ENCODE results near the gene CLTCL1. TPM values are rescaled to one million over a fixed set of nuclear protein-coding genes. Genes with fewer than 3 reads are reported as not detected.

Gene CLTCL1
- total RNA-seq, 1 donor from 2014 or later = 26.0 TPM

- no peak for TF ChIP-seq CTCF (IDR thresholded peaks at IDR 0.05)
- H3K4me1 ChIP-seq = no peaks in the 10 kb centered on the region
- H3K27ac ChIP-seq = no peak overlapping the region
- H3K27me3 ChIP-seq = no peaks in the 10 kb centered on the region
- no peak for DNase-seq (ENCODE audit: low spot score in 2 of 2)
- no peak overlapping the region for H3K4me3 ChIP-seq
- no peaks in the 10 kb centered on the region for H3K9me3 ChIP-seq
- H3K36me3 ChIP-seq = peaks cover 0 to 21% of the 10 kb centered on the region in 2 donors
- intact Hi-C loops (cut with DNase I) = no loop called here
These were observed 66.5 kb downstream of the CLTCL1 start for GRCh38 chr22:19224985-19225384.

- no peak for TF ChIP-seq CTCF (IDR thresholded peaks at IDR 0.05)
- H3K9me3 ChIP-seq = no peaks in the 10 kb centered on the region
- H3K27me3 ChIP-seq = no peaks in the 10 kb centered on the region
- no peaks in the 10 kb centered on the region for H3K4me1 ChIP-seq
- no peak for DNase-seq (ENCODE audit: low spot score in 2 of 2)
- H3K27ac ChIP-seq = no peak overlapping the region
- H3K4me3 ChIP-seq = no peak overlapping the region
- intact Hi-C loops (cut with DNase I) = no loop called here
- H3K36me3 ChIP-seq = peaks cover 0 to 21% of the 10 kb centered on the region in 2 donors
These were observed 67.0 kb downstream of the CLTCL1 start for GRCh38 chr22:19224557-19224956.

GRCh38 chr22:19223617-19224016, 67.9 kb downstream of the CLTCL1 start:
- DNase-seq (ENCODE audit: low spot score in 2 of 2) = no peak
- no peaks in the 10 kb centered on the region for H3K4me1 ChIP-seq
- TF ChIP-seq CTCF (IDR thresholded peaks at IDR 0.05) = no peak
- no peaks in the 10 kb centered on the region for H3K9me3 ChIP-seq
- H3K4me3 ChIP-seq = no peak overlapping the region
- H3K36me3 ChIP-seq = peaks cover 0 to 21% of the 10 kb centered on the region in 2 donors
- H3K27ac ChIP-seq = no peak overlapping the region
- intact Hi-C loops (cut with DNase I) = no loop called here
- H3K27me3 ChIP-seq = no peaks in the 10 kb centered on the region

- no peak for TF ChIP-seq CTCF (IDR thresholded peaks at IDR 0.05)
- no peak for DNase-seq (ENCODE audit: low spot score in 2 of 2)
- peaks cover 0 to 21% of the 10 kb centered on the region in 2 donors for H3K36me3 ChIP-seq
- intact Hi-C loops (cut with DNase I) = no loop called here
- H3K27ac ChIP-seq = no peak overlapping the region
- H3K9me3 ChIP-seq = no peaks in the 10 kb centered on the region
- H3K4me3 ChIP-seq = no peak overlapping the region
- H3K4me1 ChIP-seq = no peaks in the 10 kb centered on the region
- no peaks in the 10 kb centered on the region for H3K27me3 ChIP-seq
These were observed 68.4 kb downstream of the CLTCL1 start for GRCh38 chr22:19223110-19223509.

- TF ChIP-seq CTCF (IDR thresholded peaks at IDR 0.05) = no peak
- Histone ChIP-seq H3K36me3 (peaks cover 0 to 21% of the 10 kb centered on the region in 2 donors), H3K27me3 (no peaks in the 10 kb centered on the region), H3K27ac (no peak overlapping the region), H3K4me3 (no peak overlapping the region), H3K4me1 (no peaks in the 10 kb centered on the region), H3K9me3 (no peaks in the 10 kb centered on the region)
- DNase-seq (ENCODE audit: low spot score in 2 of 2) = no peak
- intact Hi-C loops (cut with DNase I) = no loop called here
These were observed 69.1 kb downstream of the CLTCL1 start for GRCh38 chr22:19222242-19223005.

Data from ascending aorta (tissue), 2 donors.